Panc1 (cell line): ENCODE data around the gene GRAMD1A.

Experiments used
- POLR2AphosphoS5 ChIP-seq: IDR thresholded peaks from 2 replicates; pipeline ENCODE4 v1.6.1; 2012; ENCODE audit warnings: mild to moderate bottlenecking, low read depth, low read length, moderate library complexity
- SIN3A ChIP-seq: IDR thresholded peaks from 2 replicates; pipeline ENCODE4 v1.6.1; 2012; ENCODE audit warnings: low read depth, mild to moderate bottlenecking, low read length, moderate library complexity, borderline replicate concordance; ENCODE audit not compliant: insufficient read depth
- TF ChIP-seq, protein P1 (sequence below), 2 experiments: IDR thresholded peaks; 2 replicates each; pipeline ENCODE4 v1.6.1; 2011 to 2012; ENCODE audit warnings: low read depth in 2 of 2, control low read depth in 1 of 2, low read length in 1 of 2, mild to moderate bottlenecking in 1 of 2, moderate library complexity in 1 of 2; ENCODE audit not compliant: insufficient read depth in 1 of 2
- TF ChIP-seq, protein P2 (sequence below): fragments of 450-650 bp; IDR thresholded peaks from 2 replicates; pipeline ENCODE4 v1.5.1; 2017; ENCODE audit warnings: mild to moderate bottlenecking

DNA sequence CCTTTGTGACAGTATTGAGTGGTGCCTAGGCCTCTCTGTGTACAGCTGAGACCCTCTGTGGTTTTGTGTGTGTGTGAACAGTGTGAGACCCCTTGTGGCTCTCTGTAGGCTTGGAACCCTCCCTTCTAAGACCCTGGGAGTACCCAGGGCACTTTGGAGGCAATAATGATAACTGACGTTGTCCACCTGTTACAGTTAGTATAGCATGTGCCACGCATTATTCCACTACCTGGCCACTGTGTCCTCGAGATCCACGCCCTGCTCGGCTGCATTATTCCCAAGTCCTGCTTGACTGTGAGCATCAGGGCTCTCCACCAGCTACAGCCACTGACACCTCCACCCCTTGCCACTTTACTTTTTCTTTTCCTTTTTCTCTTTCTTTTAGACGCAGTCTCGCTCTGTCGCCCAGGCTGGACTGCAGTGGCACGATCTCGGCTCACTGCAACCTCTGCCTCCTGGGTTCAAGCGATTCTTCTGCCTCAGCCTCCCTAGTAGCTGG is 2.0 kb downstream of the GRAMD1A start:
- TF ChIP-seq SIN3A (no peak), POLR2AphosphoS5 (no peak)
- TF ChIP-seq, protein P1, sequence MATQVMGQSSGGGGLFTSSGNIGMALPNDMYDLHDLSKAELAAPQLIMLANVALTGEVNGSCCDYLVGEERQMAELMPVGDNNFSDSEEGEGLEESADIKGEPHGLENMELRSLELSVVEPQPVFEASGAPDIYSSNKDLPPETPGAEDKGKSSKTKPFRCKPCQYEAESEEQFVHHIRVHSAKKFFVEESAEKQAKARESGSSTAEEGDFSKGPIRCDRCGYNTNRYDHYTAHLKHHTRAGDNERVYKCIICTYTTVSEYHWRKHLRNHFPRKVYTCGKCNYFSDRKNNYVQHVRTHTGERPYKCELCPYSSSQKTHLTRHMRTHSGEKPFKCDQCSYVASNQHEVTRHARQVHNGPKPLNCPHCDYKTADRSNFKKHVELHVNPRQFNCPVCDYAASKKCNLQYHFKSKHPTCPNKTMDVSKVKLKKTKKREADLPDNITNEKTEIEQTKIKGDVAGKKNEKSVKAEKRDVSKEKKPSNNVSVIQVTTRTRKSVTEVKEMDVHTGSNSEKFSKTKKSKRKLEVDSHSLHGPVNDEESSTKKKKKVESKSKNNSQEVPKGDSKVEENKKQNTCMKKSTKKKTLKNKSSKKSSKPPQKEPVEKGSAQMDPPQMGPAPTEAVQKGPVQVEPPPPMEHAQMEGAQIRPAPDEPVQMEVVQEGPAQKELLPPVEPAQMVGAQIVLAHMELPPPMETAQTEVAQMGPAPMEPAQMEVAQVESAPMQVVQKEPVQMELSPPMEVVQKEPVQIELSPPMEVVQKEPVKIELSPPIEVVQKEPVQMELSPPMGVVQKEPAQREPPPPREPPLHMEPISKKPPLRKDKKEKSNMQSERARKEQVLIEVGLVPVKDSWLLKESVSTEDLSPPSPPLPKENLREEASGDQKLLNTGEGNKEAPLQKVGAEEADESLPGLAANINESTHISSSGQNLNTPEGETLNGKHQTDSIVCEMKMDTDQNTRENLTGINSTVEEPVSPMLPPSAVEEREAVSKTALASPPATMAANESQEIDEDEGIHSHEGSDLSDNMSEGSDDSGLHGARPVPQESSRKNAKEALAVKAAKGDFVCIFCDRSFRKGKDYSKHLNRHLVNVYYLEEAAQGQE (IDR thresholded peaks at IDR 0.05; ENCODE audit: insufficient read depth in 1 of 2, low read depth in 2 of 2, low read length in 1 of 2), result no peak
- TF ChIP-seq, protein P2, sequence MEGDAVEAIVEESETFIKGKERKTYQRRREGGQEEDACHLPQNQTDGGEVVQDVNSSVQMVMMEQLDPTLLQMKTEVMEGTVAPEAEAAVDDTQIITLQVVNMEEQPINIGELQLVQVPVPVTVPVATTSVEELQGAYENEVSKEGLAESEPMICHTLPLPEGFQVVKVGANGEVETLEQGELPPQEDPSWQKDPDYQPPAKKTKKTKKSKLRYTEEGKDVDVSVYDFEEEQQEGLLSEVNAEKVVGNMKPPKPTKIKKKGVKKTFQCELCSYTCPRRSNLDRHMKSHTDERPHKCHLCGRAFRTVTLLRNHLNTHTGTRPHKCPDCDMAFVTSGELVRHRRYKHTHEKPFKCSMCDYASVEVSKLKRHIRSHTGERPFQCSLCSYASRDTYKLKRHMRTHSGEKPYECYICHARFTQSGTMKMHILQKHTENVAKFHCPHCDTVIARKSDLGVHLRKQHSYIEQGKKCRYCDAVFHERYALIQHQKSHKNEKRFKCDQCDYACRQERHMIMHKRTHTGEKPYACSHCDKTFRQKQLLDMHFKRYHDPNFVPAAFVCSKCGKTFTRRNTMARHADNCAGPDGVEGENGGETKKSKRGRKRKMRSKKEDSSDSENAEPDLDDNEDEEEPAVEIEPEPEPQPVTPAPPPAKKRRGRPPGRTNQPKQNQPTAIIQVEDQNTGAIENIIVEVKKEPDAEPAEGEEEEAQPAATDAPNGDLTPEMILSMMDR, result no peak
